ENCODE data around the gene SCUBE3. TPM values are rescaled to one million over a fixed set of nuclear protein-coding genes. Genes with fewer than 3 reads are reported as not detected.
A peak's percentile ranks its signal among the peaks of the same experiment; 100 is the strongest.

The SCUBE3 gene
- total and polyA plus RNA-seq, 9 of the 15 experiments (the other 6 are each of a cell fraction or from before 2014, with no cell fraction given): 0.01 to 0.11 TPM; not detected in 7

GRCh38 chr6:35209081-35209480 is 4.7 kb upstream of the SCUBE3 start (continued):
- TF ChIP-seq SMARCE1 (IDR thresholded peaks at IDR 0.05) (no peak), JUN (IDR thresholded peaks at IDR 0.05; ENCODE audit: borderline replicate concordance, low read depth, low read length) (no peak), JUN (CRISPR knock-in tag; IDR thresholded peaks at IDR 0.05; ENCODE audit: borderline replicate concordance) (no peak)

- Histone ChIP-seq H3K27ac (ENCODE audit: extremely low read depth, low read depth, low read length) (no peak overlapping the region), H3K4me2 (ENCODE audit: insufficient read depth, low read length) (no peak overlapping the region), H3K36me3 (ENCODE audit: control insufficient read depth, insufficient read depth, low read length) (no peaks in the 10 kb centered on the region), H3K9ac (ENCODE audit: insufficient read depth in 1 of 2, low read depth in 2 of 2, low read length in 2 of 2) (no peak overlapping the region), H2AFZ (ENCODE audit: low read depth, low read length) (no peak overlapping the region), H4K20me1 (replicated peaks; ENCODE audit: control insufficient read depth, insufficient read depth, low read length) (peaks cover 12% of the 10 kb centered on the region; the same call in 1 of the 2 replicates), H3K9me3 (replicated peaks; ENCODE audit: control insufficient read depth, insufficient read depth, low read depth, low read length) (no peaks in the 10 kb centered on the region), H3K27me3 (ENCODE audit: control insufficient read depth in 2 of 2, insufficient read depth in 2 of 2, low read length in 2 of 2) (peaks cover 47 to 73% of the 10 kb centered on the region in 2 experiments), H3K4me1 (replicated peaks in 1 of 2; ENCODE audit: control insufficient read depth in 2 of 2, insufficient read depth in 2 of 2, low read length in 2 of 2) (peaks cover 0 to 16% of the 10 kb centered on the region in 2 experiments; a peak in 2 of 5 replicates), H3K9me1 (ENCODE audit: control insufficient read depth, insufficient read depth, low read length) (no peaks in the 10 kb centered on the region), H3K79me2 (ENCODE audit: control insufficient read depth, insufficient read depth, low read length) (no peaks in the 10 kb centered on the region), H3K4me3 (no peak overlapping the region)
- intact Hi-C loops (cut with micrococcal nuclease): no loop called here
- DNase-seq (ENCODE audit: extremely low read depth in 1 of 4, low spot score in 3 of 4) (no peak), ATAC-seq (no peak), FAIRE-seq (no peak)
- ChIA-PET POLR2A (interaction anchor here (0.5 to 1.3 kb wide), 4 partner anchors 9 to 972 kb away, joined by 3 to 4 read pairs (median 4); no protein-coding TSS in a partner anchor), CTCF (ENCODE audit: low intra/inter-chr PET ratio) (no interaction called here)
- WGBS (ENCODE audit: insufficient coverage, low coverage, missing lambda C conversion rate): 0% methylated on average over 2 of the region's 2 CpGs
- no TSS peak for BruUV-seq (replicated peaks)
- in situ Hi-C loops (cut with MboI): no loop called here
- peak; percentile 71 for TF ChIP-seq BCOR (IDR thresholded peaks at IDR 0.05)
- TF ChIP-seq ADNP (tag; IDR thresholded peaks at IDR 0.05): peak; percentile 72; the same call in 1 of the 2 replicates
- TF ChIP-seq NEUROD1 (IDR thresholded peaks at IDR 0.05; ENCODE audit: borderline replicate concordance, low read depth, low read length, partially characterized antibody): no peak
- peak; percentile 89 for TF ChIP-seq RBM25 (IDR thresholded peaks at IDR 0.05; ENCODE audit: low read depth, low read length, severe bottlenecking)
- no peak for TF ChIP-seq CLOCK (CRISPR knock-in tag; IDR thresholded peaks at IDR 0.05; ENCODE audit: borderline replicate concordance)
Observed at GRCh38 chr6:35209622-35210247, 4.0 kb upstream of the SCUBE3 start.
